ENCODE data around the gene RIMBP3B.
"Not testable (repeated sequence)": the region's sequence is repeated elsewhere in the genome, so short reads cannot be mapped to it uniquely, and the experiment has no call there.

The RIMBP3B gene

GRCh38 chr22:21416375-21416774 is 32.8 kb downstream of the RIMBP3B start:
- not testable (repeated sequence) for DNase-seq (ENCODE audit: low read depth in 2 of 2)

- DNase-seq (ENCODE audit: low read depth in 2 of 2), result not testable (repeated sequence)
Measured at GRCh38 chr22:21417227-21417746, 33.7 kb downstream of the RIMBP3B start, which contains the start of gene HIC2. Gene HIC2 (plus strand): TSS chr22:21417371. CDS start chr22:21442832, 25,461 bp downstream.

- DNase-seq (ENCODE audit: low read depth in 2 of 2), result not testable (repeated sequence)
Measured at GRCh38 chr22:21417853-21418252, 34.3 kb downstream of the RIMBP3B start.

- DNase-seq (ENCODE audit: low read depth in 2 of 2), result not testable (repeated sequence)
Measured at GRCh38 chr22:21418974-21419638, 35.6 kb downstream of the RIMBP3B start.

- DNase-seq (ENCODE audit: low read depth in 2 of 2), result not testable (repeated sequence)
Measured at GRCh38 chr22:21420180-21420763, 36.7 kb downstream of the RIMBP3B start.

GRCh38 chr22:21424084-21424709 is 40.6 kb downstream of the RIMBP3B start:
- DNase-seq (ENCODE audit: low read depth in 2 of 2), result not testable (repeated sequence)

- not testable (repeated sequence) for DNase-seq (ENCODE audit: low read depth in 2 of 2)
Measured at GRCh38 chr22:21434378-21435233, 51.1 kb downstream of the RIMBP3B start.

- DNase-seq (ENCODE audit: low read depth in 2 of 2), result not testable (repeated sequence)
Measured at GRCh38 chr22:21435998-21436810, 52.7 kb downstream of the RIMBP3B start.

- not testable (repeated sequence) for DNase-seq (ENCODE audit: low read depth in 2 of 2)
Measured at GRCh38 chr22:21438013-21438412, 54.5 kb downstream of the RIMBP3B start.

Data from stimulated activated CD4-positive, alpha-beta T cell treated with anti-CD3 and anti-CD28 coated beads, Interleukin-12 subunit alpha, Interleukin-12 subunit beta, amount 100 ng/mL, for 24 hours (primary cell).